Activated gamma-delta T cell treated with Interleukin-2 at 50 U/mL for 16 hours (primary cell): Measurements from ENCODE around the gene MFSD2A.
"Not testable (repeated sequence)": the region's sequence is repeated elsewhere in the genome, so short reads cannot be mapped to it uniquely, and the experiment has no call there.

Source experiments
- DNase-seq: peaks from one replicate; pipeline ENCODE4 v3.0.0-alpha.2; 2020

Gene MFSD2A

DNA sequence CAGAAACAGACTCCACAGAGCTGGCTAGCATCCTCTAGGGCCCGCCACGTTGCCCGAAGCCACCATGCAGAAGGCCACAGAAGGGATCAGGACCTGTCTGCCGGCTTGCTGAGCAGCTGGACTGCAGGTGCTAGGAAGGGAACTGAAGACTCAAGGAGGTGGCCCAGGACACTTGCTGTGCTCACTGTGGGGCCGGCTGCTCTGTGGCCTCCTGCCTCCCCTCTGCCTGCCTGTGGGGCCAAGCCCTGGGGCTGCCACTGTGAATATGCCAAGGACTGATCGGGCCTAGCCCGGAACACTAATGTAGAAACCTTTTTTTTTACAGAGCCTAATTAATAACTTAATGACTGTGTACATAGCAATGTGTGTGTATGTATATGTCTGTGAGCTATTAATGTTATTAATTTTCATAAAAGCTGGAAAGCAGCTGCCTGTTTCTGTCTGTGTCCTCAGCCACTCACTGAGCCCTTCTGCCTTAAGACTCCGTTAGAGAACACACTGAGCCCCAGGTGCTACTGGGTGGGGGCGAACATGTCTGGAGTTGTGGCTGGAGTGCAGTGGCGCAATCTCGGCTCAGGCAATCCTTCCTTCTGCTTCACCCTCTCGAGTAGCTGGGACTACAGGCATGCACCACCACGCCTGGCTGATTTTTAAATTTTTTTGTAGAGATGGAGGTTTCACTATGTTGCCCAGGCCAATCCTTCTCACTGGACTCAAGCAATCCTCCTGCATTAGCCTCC is 14.8 kb downstream of the MFSD2A start:
- DNase-seq = no peak

GRCh38 chr1:39970274-39970673 is 15.3 kb downstream of the MFSD2A start:
- no peak for DNase-seq

GRCh38 chr1:39971138-39971537 is 16.2 kb downstream of the MFSD2A start:
- no peak for DNase-seq

DNA sequence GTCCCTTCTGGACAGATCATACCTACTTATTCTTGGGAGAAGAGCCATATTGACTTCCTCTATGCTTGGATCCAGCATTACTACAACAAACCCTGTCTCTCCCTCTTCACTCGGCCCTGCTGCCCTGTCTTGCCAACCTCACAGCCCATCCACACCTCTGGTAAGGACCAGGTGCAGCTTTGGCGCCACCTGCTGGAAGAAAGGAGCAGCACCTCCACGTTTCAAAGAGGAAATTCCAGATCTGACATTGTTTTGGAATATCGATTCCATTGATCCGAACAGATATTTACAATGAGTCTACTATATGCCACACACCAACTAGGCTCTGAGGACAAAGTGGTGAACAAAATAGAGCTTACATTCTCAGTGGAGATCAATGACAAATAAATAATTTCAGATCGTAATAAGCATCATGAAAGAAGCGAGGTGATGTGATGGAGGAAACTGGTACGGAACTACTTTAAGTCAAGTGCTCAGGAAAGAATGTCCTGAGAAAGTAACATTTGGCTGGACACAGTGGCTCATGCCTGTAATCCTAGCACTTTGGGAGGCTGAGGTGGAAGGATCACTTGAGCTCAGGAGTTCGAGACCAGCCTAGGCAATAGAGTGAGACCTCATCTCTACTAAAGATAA is 18.7 kb downstream of the MFSD2A start:
- DNase-seq = peak; percentile 69

DNA sequence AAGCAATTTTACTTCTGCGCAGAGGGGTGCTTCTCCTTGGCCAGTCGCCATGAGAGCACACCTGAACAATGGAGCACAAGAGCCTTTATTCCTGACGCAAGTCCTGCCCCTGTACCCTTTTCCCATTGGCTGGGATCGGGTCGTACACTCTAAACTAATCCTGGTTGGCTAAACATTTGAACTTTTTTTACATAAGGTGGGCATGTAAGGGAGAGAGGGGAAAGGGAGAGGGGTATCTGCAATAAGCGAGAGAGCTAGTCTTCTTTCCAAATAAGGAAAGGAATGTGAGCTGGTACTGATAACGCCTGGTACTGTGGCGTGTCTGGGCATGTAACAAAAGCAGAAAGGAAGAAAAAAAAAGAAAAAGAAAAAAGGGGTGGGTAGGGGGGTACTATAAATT is 21.8 kb downstream of the MFSD2A start:
- DNase-seq = no peak

GRCh38 chr1:39977202-39977601 is 22.3 kb downstream of the MFSD2A start:
- DNase-seq = no peak

- no peak for DNase-seq
Observed at GRCh38 chr1:39979654-39980053, 24.7 kb downstream of the MFSD2A start.

DNA sequence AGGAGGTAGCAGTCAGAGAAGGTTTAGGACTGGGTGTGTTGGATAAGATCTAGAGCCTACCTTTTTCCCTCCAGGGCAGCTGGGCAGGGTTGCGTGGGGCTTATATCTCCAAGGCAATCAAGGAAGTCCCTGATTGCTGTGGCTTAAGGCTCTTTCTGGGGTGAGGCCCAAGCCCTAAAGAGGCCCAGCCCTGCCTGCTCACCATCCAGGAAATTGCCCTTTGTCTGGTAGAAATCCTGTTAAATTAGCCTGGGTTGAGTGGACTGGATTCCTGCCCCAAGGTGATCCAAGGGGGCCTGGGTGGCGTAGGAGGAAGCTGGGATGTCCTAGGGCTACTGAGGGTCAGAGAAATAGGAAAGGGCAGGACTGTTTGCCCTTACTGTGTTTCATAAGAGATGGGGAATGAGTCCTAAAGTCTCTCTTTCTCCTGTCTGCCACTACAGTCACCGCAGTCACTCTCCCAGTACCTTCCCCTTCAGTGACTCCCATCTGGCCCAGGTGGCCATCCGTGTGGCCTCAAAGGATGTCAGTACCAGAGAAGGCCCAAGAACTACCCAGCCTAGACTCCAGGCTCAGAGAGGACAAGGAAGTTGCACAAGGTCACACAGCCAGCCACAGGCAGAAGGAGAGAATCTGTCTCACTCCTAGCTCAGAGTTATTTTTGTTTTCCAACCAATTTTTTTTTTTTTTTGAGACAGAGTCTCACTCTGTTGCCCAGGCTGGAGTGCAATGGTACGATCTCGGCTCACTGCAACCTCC is 25.8 kb downstream of the MFSD2A start:
- DNase-seq = no peak

GRCh38 chr1:39981385-39981784 is 26.4 kb downstream of the MFSD2A start:
- DNase-seq = no peak

DNA sequence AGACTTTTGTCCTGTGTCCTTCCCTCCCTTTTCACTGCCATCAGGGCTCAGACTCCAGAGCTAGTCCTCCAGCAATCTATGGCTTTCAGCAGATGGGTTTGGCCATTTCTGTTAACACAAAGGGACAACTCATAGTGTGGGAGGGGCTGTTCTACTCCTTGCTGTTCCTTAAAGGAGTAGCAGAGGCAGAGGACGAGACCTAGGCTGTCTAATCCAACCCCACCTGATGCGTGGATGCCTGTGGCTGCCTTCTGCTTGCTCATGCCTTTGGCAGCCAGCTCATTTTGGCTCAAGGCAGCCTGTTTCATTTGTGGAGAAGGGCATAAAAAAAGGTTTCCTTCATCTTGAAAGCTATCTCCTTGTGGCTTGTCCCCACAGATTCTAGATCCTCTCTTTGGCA is 27.0 kb downstream of the MFSD2A start:
- no peak for DNase-seq

- DNase-seq = not testable (repeated sequence)
Observed at GRCh38 chr1:39984480-39984879, 29.5 kb downstream of the MFSD2A start.

GRCh38 chr1:39984951-39985350 is 30.0 kb downstream of the MFSD2A start:
- DNase-seq = no peak

DNA sequence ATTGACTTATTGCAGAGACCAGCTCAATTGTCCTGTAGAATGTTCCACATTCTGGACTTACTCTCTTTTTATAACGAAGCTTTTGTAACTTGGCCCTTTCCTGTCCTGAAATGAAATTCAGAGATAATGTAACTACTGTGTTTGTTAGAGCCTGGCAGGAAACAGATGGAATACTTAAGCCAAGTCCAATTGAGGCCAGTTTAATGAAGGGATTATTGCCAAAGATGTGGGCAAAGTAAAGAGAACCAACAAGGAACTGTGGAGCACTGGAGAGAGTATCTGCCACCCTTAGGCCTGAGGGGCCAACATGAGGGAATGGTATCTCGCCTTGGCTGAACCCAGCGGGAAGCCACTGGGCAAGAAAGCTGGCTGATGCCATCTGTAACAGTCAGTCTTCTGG is 32.9 kb downstream of the MFSD2A start:
- no peak for DNase-seq

DNA sequence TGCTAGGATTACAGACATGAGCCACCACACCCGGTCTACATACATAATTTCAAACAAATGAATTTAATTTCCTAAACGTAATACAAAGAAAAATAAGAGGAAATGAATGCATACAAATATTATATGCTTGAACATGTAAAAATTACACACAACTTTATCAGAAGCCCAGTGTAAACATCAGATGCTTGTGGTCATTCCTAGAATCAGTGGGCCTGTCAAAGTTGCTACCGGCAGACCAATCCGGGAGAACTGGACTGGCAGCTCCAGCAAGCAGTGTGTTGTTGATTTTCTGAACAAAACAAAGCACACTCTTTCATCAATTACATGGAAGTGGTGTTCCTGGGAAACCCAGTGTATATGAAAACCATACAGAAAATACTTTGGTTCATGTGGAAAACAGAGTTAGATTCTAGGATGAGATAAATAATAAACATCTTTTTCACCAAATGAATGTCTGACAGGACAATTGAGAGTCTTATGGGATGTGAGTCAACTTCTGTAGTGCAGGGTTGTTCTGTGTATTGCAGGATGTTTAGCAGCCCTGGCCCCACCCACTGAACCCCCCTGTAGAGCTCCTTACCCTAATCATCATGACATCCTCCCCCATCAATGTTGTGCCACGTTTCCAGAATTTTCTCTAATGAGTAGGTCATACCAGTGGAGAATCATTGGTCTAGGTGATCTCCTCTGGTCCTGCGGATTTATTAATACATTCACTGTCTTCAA is 33.8 kb downstream of the MFSD2A start:
- no peak for DNase-seq

DNA sequence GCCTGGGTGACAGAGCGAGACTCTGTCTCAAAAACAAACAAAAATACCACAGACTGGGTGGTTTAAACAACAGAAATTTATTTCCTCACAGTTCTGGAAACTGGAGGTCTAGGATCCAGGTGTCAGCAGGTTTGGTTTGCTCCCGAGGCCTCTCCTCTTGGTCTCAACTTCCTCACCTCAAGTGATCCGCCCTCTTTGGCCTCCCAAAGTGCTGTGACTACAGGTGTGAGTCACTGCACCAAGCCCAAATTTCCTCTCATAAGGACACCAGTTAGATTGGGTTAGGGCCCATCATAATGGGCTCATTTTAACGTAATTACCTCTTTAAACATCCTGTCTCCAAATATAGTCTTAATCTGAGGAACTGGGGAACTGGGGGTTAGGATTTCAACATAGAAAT is 35.5 kb downstream of the MFSD2A start:
- no peak for DNase-seq

DNA sequence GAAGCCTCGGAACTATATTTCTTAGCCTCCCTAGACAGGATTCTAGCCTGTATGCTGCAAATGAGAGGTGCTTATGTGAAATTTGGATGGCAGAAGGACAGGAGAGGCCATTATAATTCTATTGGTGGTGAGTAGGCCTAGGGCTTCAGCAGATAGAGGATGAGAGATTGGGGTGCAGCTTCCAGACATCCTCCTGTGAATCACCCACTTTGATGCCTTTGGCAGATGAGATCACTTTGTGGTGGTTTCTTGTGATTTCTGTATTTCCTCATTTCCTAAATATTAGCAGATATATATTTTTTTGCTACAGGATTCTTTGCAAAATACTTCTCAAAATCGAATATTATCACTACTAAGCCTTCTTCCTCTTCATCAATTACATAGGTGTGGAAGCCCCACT is 37.3 kb downstream of the MFSD2A start:
- DNase-seq = no peak

GRCh38 chr1:39992888-39993287 is 37.9 kb downstream of the MFSD2A start:
- DNase-seq = no peak

- DNase-seq = peak; percentile 30
Observed at GRCh38 chr1:39995973-39996393, 41.0 kb downstream of the MFSD2A start.

DNA sequence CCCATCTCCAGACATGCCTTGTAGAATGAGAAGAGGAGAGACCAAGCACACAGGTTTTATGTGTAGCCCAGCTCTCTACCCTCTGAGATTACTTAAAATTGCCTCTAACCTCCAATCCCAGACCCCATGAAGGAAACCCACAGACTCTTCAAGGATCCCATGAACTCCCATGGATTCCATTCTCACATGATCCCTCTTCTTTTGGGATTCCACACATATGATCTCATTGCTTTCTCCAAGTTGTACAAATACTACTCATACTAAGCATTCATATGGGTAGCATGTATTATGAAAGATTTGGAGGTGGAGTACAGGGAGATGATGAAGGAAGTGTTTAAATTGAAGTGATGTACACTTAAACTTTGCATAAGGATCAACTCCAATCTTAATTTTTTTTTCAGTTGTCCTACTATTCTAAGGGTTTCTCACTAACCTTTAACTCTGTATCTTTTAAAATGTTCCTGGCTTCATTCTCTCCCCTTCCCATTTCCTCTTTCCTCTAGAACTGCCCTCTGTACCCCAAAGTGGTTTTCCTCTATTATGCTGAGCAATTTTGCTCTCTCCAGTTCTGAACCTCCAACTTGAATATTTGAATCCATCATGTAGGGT is 41.6 kb downstream of the MFSD2A start:
- DNase-seq = no peak

DNA sequence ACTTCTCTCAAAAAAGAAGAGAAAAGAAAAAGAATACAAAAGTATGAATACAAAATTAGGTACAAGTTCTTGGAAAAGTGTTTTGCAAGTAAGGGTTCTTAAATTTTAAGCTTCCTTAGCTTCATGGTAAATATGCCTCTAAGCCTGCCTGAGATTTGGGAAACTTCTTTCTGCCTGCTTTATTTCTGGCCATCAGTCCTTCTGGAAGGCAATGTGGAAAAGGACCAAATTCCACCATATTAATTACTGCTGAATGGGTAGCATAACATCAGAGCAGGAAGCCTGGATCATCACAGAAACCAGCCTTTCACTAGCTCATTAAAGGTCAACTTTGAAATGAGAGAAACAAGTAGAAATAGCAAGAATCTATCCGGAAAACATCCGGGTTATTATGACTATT is 46.5 kb downstream of the MFSD2A start:
- no peak for DNase-seq

DNA sequence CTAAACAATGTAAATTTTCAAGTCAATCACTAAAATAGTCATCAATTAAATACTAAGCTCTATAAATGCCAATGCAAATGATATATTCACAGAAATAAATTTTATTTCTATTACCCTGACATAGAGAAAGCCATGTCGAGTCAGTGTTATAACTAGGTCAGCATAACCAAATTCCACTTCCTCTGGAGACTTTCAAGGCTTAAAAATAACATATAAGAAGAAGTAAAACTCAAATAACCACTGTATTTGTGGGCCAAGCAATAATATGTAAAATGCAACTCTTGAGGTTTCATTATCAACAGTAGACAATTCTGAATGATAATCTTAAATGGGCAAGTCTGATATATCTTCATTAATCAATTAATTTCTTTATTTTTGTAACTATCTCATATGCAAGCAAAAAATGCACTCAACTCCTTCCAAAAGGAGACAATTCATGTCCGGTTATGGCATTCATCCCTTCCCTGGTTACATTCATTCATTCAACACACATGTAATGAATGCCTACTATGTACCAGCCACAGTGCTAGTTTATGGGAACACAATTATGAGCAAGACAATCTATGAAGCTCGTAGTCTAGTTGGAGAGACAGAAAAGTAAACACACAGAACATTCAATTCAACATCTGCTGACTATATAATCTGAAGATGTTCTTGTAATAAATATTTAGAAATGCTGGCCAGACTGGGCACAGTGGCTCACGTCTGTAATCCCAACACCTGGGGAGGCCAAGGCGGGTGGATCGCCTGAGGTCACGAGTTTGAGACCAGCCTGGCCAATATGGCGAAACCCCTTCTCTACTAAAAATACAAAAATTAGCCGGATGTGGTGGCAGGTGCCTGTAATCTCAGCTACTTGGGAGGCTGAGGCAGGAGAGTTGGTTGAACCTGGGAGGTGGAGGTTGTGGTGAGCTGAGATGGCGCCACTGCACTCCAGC is 48.5 kb downstream of the MFSD2A start:
- no peak for DNase-seq

GRCh38 chr1:40004857-40005256 is 49.9 kb downstream of the MFSD2A start:
- no peak for DNase-seq
